ENCODE results near the gene GLRX2. TPM values are rescaled to one million over a fixed set of nuclear protein-coding genes. Genes with fewer than 3 reads are reported as not detected.
A peak's percentile ranks its signal among the peaks of the same experiment; 100 is the strongest.
"Not testable (repeated sequence)": the region's sequence is repeated elsewhere in the genome, so short reads cannot be mapped to it uniquely, and the experiment has no call there.

The GLRX2 gene
- total RNA-seq, 1 donor from 2014 or later, result 7.2 TPM

GRCh38 chr1:193060115-193060403 is 45.2 kb downstream of the GLRX2 start:
- DNase-seq, result no peak
- H3K4me3 Mint-ChIP-seq (ENCODE audit: unreplicated experiment), result peak overlapping the region; percentile 98
- peaks cover 13% of the 10 kb centered on the region for H3K9me3 Mint-ChIP-seq (ENCODE audit: unreplicated experiment)
- peaks cover 14% of the 10 kb centered on the region for H3K4me1 Mint-ChIP-seq (ENCODE audit: low read depth, unreplicated experiment)
- H3K27ac Mint-ChIP-seq (ENCODE audit: unreplicated experiment), result peak overlapping the region; percentile 97
- no peak for TF ChIP-seq CTCF (IDR thresholded peaks at IDR 0.05; ENCODE audit: partially characterized antibody, unreplicated experiment)
- peaks cover 17% of the 10 kb centered on the region for H3K27me3 Mint-ChIP-seq (ENCODE audit: unreplicated experiment)
- peaks cover 4% of the 10 kb centered on the region for H3K36me3 Mint-ChIP-seq (ENCODE audit: unreplicated experiment)

GRCh38 chr1:193059282-193060114 is 45.7 kb downstream of the GLRX2 start, which contains the start of the genes RO60 and UCHL5:
RO60 (plus strand) TSS chr1:193059612; CDS start chr1:193069055, 9,443 bp downstream.
UCHL5 (minus strand) TSS chr1:193059360; CDS start chr1:193059260, 100 bp downstream.
- peaks cover 17% of the 10 kb centered on the region for H3K27me3 Mint-ChIP-seq (ENCODE audit: unreplicated experiment)
- H3K27ac Mint-ChIP-seq (ENCODE audit: unreplicated experiment), result peak within 1 kb of the TSS; percentile 97
- DNase-seq, result peak; percentile 97
- no peak for TF ChIP-seq CTCF (IDR thresholded peaks at IDR 0.05; ENCODE audit: partially characterized antibody, unreplicated experiment)
- H3K4me3 Mint-ChIP-seq (ENCODE audit: unreplicated experiment), result peak within 1 kb of the TSS; percentile 98
- H3K4me1 Mint-ChIP-seq (ENCODE audit: low read depth, unreplicated experiment), result peaks cover 15% of the 10 kb centered on the region
- H3K36me3 Mint-ChIP-seq (ENCODE audit: unreplicated experiment), result peaks cover 4% of the 10 kb centered on the region
- peaks cover 13% of the 10 kb centered on the region for H3K9me3 Mint-ChIP-seq (ENCODE audit: unreplicated experiment)

GRCh38 chr1:193058529-193059281 is 46.5 kb downstream of the GLRX2 start:
- Mint-ChIP-seq H3K27ac (ENCODE audit: unreplicated experiment) (peak overlapping the region; percentile 97), H3K27me3 (ENCODE audit: unreplicated experiment) (peaks cover 17% of the 10 kb centered on the region), H3K4me1 (ENCODE audit: low read depth, unreplicated experiment) (peaks cover 14% of the 10 kb centered on the region), H3K9me3 (ENCODE audit: unreplicated experiment) (peaks cover 13% of the 10 kb centered on the region), H3K36me3 (ENCODE audit: unreplicated experiment) (peaks cover 4% of the 10 kb centered on the region), H3K4me3 (ENCODE audit: unreplicated experiment) (peak overlapping the region; percentile 98)
- no peak for TF ChIP-seq CTCF (IDR thresholded peaks at IDR 0.05; ENCODE audit: partially characterized antibody, unreplicated experiment)
- peak; percentile 30 for DNase-seq

DNA sequence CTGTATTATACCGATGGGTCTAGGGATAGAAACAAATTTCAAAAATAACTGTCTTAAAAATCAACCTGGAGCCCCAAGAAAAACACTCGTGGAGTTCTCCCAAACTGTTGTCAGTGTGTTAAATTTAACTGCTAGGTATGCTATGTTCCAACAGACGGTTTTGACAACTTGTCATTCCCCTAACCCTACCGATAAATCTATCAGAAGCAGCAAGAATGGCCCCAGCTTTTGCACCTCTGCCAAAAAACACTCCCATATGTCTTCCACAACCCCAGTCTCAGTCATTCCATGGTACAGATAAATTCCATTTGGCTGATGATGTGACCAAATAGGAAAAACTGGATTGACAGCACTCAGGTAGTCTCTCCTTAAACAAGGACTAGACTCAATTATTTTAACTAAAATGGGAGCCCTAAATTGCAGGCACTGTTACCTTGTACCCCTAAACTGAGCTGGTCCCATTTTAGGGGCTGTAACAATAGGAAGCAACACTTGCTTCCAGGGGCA is 51.0 kb downstream of the GLRX2 start:
- H3K27ac Mint-ChIP-seq (ENCODE audit: unreplicated experiment), result no peak overlapping the region
- H3K9me3 Mint-ChIP-seq (ENCODE audit: unreplicated experiment), result peaks cover 7% of the 10 kb centered on the region
- H3K4me3 Mint-ChIP-seq (ENCODE audit: unreplicated experiment), result no peak overlapping the region
- no peak for TF ChIP-seq CTCF (IDR thresholded peaks at IDR 0.05; ENCODE audit: partially characterized antibody, unreplicated experiment)
- H3K27me3 Mint-ChIP-seq (ENCODE audit: unreplicated experiment), result peaks cover 9% of the 10 kb centered on the region
- no peak for DNase-seq
- peaks cover 4% of the 10 kb centered on the region for H3K36me3 Mint-ChIP-seq (ENCODE audit: unreplicated experiment)
- H3K4me1 Mint-ChIP-seq (ENCODE audit: low read depth, unreplicated experiment), result peaks cover 11% of the 10 kb centered on the region

DNA sequence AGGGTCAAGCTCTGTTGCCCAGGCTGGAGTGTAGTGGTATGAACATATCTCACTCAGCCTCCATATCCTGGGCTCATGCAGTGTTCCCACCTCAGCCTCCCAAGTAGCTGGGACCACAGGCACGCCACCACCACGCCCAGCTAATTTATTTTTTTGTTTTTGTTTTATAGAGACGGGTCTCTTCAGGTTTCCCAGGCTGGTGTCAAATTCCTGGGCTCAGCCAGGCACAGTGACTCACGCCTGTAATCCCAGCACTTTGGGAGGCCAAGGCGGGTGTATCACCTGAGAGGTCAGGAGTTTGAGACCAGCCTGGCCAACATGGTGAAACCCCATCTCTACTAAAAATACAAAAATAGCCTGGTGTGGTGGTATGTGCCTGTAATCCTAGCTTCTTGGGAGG is 56.3 kb downstream of the GLRX2 start:
- DNase-seq; H3K36me3 Mint-ChIP-seq (ENCODE audit: unreplicated experiment); H3K27ac Mint-ChIP-seq (ENCODE audit: unreplicated experiment); H3K27me3 Mint-ChIP-seq (ENCODE audit: unreplicated experiment); H3K4me3 Mint-ChIP-seq (ENCODE audit: unreplicated experiment); H3K9me3 Mint-ChIP-seq (ENCODE audit: unreplicated experiment); H3K4me1 Mint-ChIP-seq (ENCODE audit: low read depth, unreplicated experiment): not testable (repeated sequence)

Small RNA genes lying within 50 kb of the gene (microRNA-seq; reads per million reads assigned to microRNA genes)
- gene MIR1278 (ENCODE audit: unreplicated experiment), result not detected

Other genes with a start within 250 kb of the GLRX2 start
- 25.9 TPM for gene UCHL5, start 46.1 kb downstream of the GLRX2 start, total RNA-seq (ENCODE audit: unreplicated experiment)
- gene RO60, start 45.8 kb downstream of the GLRX2 start, total RNA-seq (ENCODE audit: unreplicated experiment), result 117 TPM
- gene CDC73, start 16.6 kb upstream of the GLRX2 start, total RNA-seq (ENCODE audit: unreplicated experiment), result 40.0 TPM
- 64.6 TPM for gene B3GALT2, start 81.2 kb upstream of the GLRX2 start, total RNA-seq (ENCODE audit: unreplicated experiment)

Data from glutamatergic neuron (in vitro differentiated cells).